ENCODE measurements around the gene LHFPL4.
"Not testable (repeated sequence)": the region's sequence is repeated elsewhere in the genome, so short reads cannot be mapped to it uniquely, and the experiment has no call there.

LHFPL4 gene

GRCh38 chr3:9536212-9536611, 17.4 kb downstream of the LHFPL4 start:
- no peak for DNase-seq (ENCODE audit: low spot score)

- DNase-seq (ENCODE audit: low spot score) = no peak
Measured at GRCh38 chr3:9534429-9534828, 19.2 kb downstream of the LHFPL4 start.

GRCh38 chr3:9525078-9525477, 28.5 kb downstream of the LHFPL4 start:
- no peak for DNase-seq (ENCODE audit: low spot score)

- no peak for DNase-seq (ENCODE audit: low spot score)
Measured at GRCh38 chr3:9514956-9515355, 38.7 kb downstream of the LHFPL4 start.

DNA sequence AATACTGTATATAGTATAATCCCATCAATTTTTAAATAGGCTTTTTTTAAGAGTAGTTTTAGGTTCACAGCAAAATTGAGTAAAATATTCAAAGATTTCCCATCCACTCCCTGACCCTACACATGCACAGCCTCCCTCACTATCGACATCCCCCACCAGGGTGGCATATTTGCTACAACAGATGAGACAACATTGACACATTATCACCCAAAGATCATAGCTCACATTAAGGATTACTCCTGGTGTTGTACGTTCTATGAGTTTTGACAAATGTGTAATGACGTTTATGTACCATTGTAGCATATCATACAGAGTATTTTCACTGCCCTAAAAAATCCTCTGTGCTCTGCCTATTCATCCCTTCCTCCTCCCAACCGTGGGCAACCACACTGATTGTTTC, 39.3 kb downstream of the LHFPL4 start:
- DNase-seq (ENCODE audit: low spot score) = no peak

DNA sequence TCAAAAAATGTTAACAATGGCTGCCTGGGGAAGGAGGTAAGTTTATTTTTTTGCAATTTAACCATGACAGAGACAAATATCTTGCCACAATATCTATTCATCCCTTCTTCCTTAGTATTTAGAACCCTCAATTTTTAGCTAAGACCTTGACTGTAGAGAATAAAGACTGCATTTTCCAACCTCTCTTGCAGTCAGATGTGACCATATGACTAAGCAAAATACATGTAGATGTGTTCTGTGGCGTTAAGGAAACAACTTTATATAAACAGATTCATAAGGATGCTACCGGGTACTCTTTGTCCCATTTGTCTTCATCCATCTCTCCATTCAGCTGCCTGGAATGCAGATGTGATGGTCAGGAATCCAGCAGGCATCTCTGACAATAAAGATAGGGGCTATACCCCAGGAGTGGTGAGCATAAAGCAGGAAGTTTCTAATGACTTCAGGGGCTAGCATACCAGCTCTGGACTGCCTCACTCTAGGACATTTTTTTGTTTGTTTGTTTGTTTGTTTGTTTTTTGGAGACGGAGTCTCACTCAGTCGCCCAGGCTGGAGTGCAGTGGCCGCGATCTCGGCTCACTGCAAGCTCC, 41.1 kb downstream of the LHFPL4 start:
- no peak for DNase-seq (ENCODE audit: low spot score)

DNA sequence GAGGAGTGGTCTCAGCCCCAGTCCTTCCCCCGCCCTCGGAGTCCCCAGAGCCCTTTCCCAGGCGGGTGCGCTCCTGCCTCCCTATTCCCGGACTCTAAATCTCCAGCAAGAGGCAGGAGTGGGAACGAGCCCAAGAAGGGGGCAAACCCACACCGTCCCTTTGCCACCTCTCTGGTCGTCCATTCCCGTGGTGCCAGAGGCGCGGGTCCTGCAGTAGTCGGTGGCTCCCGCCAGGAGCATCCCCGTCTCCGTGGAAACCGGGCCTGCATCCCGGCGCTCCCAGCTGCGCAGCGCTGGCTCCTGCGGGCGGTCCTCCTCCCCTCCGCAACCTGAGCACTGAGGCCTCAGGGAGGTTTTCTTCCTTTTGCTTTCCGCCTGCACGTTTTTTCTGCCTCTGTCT, 44.8 kb downstream of the LHFPL4 start:
- DNase-seq (ENCODE audit: low spot score) = no peak

DNA sequence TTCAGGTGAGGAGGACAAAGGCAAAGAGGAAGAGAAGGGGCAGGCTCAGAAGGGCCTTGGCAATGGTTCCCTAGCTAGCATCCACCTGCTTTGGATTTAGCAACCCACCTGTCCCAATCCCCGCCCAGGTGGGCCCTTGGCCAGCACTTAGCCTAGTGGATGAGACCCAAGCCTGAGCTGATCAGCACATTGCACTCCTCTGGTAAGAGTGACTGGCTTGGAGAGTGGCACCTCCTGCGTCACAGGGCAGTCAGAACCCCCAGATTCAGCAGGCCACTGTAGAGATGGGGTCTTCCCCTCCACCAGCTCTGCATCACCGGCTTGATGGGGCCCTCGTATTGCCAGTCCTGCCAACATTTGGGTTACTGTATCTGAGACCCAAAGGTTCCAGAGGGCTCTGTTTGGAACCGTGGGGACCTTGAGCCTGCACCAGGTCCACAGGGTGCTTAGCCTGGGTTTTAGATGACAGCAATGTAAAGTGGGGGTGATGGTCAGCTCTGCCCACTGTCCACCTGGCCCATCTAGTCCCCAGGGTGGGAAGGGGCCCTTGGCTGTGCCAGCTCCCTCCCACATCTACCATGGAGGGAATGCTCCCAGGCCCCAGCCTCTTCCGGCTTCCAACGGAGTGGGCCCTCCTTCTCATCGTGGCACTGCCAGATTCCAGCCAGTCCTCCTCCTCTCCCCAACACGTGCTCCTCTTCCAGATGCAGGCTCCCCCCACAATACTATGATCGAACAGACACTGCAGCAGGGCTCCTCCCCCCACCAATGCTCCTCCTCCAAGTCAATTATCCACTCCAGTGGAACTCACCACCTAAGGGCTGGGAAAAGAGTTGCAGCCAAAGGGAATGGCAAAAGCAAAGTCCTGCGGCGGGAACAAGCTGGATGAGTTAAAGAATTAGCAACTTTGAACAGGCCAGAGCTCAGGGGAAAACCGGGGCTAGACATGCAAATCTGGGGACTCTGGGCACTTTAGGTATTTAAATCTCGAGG, 45.7 kb downstream of the LHFPL4 start:
- no peak for DNase-seq (ENCODE audit: low spot score)

DNA sequence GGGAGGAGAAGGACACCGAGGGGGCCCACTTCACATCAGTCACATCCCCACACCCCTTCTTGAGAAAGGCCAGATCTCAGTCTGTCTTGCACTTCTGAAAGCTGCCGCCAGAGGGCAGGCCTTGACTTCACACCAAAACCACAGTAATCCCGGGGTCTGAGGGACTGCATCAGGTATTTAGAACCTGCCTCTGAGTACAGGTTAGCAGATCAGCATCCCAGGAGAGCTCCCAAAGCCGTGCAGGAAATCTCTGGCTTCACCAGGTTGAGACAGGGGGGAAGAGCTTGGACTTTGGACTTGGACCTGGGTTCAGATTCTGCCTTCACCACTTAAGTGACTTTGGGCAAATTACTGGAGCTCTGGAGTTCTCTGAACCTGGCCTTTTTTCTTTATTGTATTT, 50.3 kb downstream of the LHFPL4 start:
- DNase-seq (ENCODE audit: low spot score) = no peak

GRCh38 chr3:9501226-9501625, 52.4 kb downstream of the LHFPL4 start:
- DNase-seq (ENCODE audit: low spot score) = no peak

- no peak for DNase-seq (ENCODE audit: low spot score)
Measured at GRCh38 chr3:9500108-9501050, 53.2 kb downstream of the LHFPL4 start.

GRCh38 chr3:9499455-9500107, 54.0 kb downstream of the LHFPL4 start:
- DNase-seq (ENCODE audit: low spot score) = no peak

GRCh38 chr3:9498781-9499180, 54.8 kb downstream of the LHFPL4 start:
- DNase-seq (ENCODE audit: low spot score) = no peak

DNA sequence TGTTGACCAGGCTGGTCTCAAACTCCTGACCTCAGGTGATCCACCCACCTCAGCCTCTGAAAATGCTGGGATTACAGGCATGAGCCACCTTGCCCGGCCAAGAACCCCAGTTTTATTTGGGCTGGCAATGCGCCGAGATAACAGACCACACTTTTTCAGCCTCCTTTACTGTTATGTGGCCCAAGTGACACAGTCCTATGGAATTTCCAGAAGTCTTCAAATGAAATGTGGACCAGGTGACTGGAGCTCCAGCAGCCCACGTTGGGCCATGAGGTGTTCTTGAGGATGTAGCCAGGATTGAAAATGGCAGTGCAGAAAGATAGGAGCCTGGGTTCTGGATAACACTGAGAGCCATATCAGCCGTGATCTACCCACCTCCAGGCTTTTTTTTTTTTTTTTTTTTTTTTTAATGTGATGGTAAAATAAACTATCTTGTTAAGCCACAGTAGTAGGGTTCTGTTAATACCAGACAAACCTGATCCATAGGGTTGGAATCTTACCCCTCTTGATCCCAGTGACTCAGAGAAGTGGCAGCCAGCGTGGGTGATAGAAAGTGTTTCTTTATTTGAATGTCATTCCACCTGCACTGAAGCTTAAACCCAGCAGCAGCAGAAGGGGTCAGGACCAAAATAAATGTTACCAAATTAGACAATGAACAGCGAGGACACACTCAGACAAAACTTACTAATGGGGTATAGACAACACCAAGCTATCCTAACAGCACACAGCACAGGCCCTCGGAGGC, 55.6 kb downstream of the LHFPL4 start:
- no peak for DNase-seq (ENCODE audit: low spot score)

- DNase-seq (ENCODE audit: low spot score) = no peak
Measured at GRCh38 chr3:9496893-9497292, 56.7 kb downstream of the LHFPL4 start.

DNA sequence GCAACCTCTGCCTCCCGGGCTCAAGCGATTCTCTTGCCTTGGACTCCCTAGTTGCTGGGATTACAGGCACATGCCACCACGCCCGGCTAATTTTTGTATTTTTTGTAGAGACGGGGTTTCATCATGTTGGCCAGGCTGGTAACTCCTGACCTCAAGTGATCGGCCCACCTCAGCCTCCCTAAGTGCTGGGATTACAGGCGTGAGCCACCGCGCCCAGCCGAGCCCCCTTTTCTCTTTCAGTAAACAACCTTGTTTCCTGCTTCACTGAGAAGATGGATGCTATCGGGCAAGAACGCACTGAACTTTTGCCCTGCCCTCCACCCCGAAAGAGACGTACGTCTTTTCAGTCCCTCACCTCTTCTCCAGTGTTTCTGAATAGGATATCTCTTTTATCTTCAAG, 59.6 kb downstream of the LHFPL4 start:
- not testable (repeated sequence) for DNase-seq (ENCODE audit: low spot score)

DNA sequence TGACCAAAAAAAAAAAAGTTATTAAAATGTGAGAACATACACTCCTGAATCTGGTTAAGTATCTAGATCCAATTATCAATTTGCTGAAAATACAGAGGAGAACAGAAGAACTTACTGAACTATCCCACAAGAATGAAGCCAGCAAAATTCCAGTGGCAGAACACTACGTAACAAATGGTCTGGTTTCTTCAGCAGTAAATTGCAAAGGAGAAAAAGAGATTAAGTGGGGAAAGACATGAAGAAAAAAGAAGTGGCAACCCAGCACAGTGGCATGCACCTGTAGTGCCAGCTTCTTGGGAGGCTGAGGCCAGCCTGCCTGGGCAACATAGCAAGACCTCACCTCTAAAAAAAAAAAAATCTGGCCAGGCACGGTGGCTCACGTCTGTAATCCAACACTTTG, 62.1 kb downstream of the LHFPL4 start:
- DNase-seq (ENCODE audit: low spot score) = no peak

DNA sequence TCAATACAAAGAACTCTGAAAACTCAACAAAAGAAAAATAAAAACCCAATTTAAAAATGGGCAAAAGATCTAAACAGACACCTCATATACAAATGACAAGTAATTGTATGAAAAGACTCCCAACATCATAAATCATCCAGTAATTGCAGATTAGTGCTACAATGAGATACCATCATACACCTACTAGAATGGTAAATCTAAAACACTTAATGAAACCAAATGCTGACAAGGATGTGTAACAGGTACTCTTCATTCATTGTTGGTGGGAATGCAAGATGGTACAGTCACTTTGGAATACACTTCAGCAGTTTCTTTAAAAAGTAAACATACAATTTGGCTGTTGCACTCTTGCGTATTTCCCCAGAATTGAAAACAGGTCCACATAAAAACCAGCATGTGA, 68.4 kb downstream of the LHFPL4 start:
- no peak for DNase-seq (ENCODE audit: low spot score)

DNA sequence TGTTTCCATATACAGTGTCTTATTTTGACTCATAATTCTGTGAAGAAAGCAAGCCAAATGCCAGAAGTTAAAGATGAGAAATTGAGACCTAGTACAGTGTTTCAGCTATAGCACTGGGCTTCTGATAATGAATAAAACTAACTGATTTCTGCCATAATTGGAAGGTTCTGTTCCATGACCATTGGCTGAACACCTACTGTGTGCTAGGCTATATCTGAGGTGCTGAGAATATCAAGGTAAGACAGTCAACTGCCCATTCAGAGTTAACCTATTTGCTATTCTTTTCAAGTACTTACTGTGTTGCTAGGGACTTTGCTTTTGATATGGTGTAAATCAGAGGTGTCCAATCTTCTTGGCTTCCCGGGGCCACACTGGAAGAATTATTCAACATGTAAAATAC, 73.4 kb downstream of the LHFPL4 start:
- no peak for DNase-seq (ENCODE audit: low spot score)

GRCh38 chr3:9476935-9477334, 76.7 kb downstream of the LHFPL4 start:
- no peak for DNase-seq (ENCODE audit: low spot score)

DNA sequence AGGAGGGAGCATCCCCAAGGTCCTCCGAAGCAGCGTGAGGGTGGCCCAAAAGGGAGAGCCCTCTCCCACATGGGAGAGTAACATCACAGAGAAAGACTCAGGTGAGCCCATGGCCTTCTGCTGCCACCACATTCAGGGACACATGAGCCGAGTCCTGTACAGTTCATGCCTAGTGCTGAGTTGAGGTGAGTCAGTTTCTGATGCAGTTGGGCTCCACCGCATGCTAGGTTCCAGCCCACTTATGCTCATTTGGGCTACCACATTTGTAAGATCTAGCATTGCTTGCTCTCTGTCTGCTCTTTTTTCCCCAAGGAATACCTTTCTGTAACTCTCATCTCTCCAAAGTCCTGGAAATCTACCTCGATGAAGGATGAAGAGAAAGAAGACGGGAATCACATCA, 79.1 kb downstream of the LHFPL4 start:
- no peak for DNase-seq (ENCODE audit: low spot score)

All from left forelimb (tissue), 1 donor.